GM19193 (cell line): ENCODE results near the gene PLEKHH1.

Source experiments
- POLR2A ChIP-seq: IDR thresholded peaks from 4 replicates; pipeline ENCODE4 v1.6.1; 2011; ENCODE audit not compliant: insufficient read depth, insufficient read length; ENCODE audit errors: extremely low read depth

The PLEKHH1 gene

DNA sequence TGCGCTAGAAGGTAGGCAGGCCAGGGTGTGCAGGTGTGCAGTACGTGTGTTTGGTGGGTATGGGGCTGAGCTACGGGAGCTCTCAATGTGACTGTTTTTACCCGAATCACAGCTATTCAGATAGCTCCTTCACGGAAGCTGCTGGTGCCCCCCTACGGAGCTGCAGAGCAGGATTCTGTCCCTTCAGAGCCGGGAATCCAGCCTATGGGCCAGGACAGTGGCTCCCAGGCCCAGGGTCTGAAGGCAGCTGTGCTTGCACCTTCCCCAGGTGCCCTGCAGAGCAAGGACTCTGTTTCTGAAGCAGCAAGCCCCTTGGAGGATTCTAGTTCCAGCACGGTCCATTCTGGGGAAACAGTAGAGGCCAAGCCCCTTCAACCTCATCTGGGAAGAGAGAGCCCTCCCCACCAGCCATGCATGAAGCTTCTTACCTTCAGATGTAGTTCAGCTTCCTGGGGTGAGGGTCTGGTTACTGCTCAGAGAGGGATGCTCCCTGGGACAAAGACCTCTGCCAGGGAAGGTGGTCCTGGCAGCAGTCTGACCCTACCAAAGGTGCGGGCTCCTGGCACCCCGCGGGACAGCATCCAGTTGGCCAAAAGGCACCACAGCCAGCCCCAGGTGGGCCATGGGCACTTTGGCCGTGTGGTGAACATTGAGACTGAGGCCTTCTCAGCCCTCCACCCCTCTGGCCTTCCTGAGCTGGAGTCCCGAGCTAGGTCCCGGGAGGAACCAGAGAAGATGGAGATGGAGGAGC is 29.1 kb downstream of the PLEKHH1 start:
- TF ChIP-seq POLR2A: no peak

GRCh38 chr14:67562776-67563150 is 29.7 kb downstream of the PLEKHH1 start:
- TF ChIP-seq POLR2A: no peak

DNA sequence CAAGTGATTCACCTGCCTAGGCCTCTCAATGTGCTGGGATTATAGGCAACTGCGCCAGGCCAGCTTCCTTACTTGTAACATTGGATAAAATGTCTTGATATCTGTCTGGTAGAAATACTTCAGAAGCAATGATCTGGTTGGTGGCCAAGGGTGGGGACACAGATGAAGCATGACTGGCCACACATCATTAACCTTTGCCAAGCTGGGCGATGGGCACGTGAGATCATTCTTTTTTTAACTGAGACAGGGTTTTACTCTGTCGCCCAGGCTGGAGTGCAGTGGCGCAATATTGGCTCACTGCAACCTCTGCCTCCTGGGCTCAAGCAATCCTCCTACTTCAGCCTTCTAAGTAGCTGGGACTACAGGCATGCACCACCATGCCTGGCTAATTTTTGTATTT is 31.1 kb downstream of the PLEKHH1 start:
- no peak for TF ChIP-seq POLR2A

DNA sequence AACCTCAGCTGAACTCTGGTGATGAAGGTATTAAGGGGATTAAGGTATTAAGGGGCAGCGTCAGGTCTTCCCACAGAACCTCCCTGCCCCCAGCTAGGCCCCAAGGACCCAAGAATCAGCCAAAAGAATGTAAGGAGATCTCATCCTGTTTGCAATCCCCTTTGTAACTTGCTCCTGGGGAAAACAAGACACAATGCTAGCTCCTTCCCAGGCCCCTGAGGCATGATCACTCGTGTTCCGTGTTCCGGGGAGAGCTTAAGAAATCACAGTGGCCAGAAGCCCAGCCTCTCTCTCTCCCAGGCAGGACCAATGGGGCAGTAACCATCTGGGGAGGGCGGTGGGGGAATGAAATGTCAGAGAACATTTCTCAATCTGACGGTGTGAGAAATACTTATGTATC is 33.8 kb downstream of the PLEKHH1 start:
- no peak for TF ChIP-seq POLR2A

GRCh38 chr14:67567654-67568053 is 34.6 kb downstream of the PLEKHH1 start:
- TF ChIP-seq POLR2A: no peak

GRCh38 chr14:67569011-67569650 is 36.0 kb downstream of the PLEKHH1 start:
- TF ChIP-seq POLR2A: no peak

GRCh38 chr14:67569651-67570290 is 36.7 kb downstream of the PLEKHH1 start:
- TF ChIP-seq POLR2A: no peak

- no peak for TF ChIP-seq POLR2A
These were observed 37.4 kb downstream of the PLEKHH1 start for GRCh38 chr14:67570453-67570852.

DNA sequence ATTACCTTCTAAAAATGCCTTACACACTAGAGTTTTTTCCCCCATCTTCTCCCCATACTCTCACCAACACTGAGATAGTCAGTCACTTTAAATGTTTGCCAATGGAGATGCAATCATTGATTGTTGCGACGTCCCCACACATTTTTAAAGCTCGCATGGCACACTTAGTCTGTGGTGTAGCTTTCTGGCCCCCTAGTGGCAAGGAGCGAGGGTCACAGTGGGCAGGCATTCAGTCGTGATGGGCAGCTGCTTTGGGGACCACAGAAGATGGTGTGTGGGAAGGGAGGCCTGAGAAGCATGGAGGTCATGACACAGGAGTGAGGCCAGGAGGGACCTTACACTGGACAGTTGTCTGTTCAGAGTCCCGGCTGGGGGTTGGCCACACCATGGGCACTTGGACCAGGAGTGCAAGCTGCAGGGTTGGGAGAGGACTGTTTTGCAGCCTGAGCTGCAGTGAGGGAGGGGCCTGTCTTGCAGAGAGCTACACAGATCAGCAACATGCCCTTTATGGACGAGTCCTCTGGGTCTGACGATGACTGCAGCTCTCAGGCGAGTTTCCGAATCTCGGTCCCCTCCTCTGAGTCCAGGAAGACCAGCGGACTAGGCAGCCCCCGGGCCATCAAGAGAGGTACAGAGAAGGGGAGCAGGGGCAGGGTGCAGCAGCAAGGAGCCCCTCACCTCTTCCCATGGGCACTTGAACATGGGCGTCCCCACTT is 38.3 kb downstream of the PLEKHH1 start:
- no peak for TF ChIP-seq POLR2A

GRCh38 chr14:67571991-67572323 is 38.9 kb downstream of the PLEKHH1 start:
- TF ChIP-seq POLR2A: no peak

- TF ChIP-seq POLR2A: no peak
These were observed 39.5 kb downstream of the PLEKHH1 start for GRCh38 chr14:67572608-67573007.

DNA sequence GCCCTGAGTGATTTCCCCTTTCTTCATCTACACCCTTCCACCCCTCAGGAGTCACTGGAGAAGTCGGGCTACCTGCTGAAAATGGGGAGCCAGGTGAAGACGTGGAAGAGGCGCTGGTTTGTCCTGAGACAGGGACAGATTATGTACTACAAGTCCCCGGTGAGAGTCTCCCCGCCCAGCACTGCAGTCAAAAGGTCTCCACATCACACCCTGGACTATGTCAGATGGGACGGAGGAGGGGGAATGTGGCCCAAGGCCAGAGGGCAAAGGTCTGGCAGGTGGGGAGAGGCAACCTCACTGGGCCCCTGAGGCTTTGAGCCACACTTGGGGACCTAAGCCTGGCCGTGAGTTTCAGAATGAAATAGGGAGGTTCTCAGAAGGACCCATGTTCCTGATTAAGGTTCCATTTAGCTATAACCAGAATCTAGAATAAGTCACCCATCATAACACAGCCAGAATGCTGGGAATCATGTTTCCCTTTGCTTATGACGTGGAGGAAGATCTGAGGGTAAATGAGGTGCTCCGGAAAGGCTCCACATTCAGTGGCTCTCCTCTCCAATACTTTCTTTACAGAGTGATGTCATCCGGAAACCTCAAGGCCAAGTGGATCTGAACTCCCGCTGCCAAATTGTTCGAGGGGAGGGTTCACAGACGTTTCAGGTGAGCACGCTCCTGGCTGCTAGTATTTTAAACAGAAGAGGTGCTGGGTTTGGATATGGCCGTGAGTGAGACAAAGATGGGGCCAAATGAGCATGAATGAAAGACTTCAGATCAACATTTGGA is 40.3 kb downstream of the PLEKHH1 start:
- TF ChIP-seq POLR2A: no peak

GRCh38 chr14:67574156-67574555 is 41.1 kb downstream of the PLEKHH1 start:
- no peak for TF ChIP-seq POLR2A

GRCh38 chr14:67574806-67575205 is 41.7 kb downstream of the PLEKHH1 start:
- no peak for TF ChIP-seq POLR2A

GRCh38 chr14:67575684-67576083 is 42.6 kb downstream of the PLEKHH1 start:
- TF ChIP-seq POLR2A: no peak
